C4-2B (cell line): ENCODE data around the gene RHOU.

Experiments used
- ZFX ChIP-seq: fragments of 450-650 bp; IDR thresholded peaks from 2 replicates; pipeline ENCODE4 v1.6.1; 2017
- TF ChIP-seq, protein P1 (sequence below): fragments of 450-650 bp; conservative IDR thresholded peaks from 2 replicates; pipeline ENCODE4 v1.5.1; 2017; ENCODE audit warnings: mild to moderate bottlenecking

GRCh38 chr1:228735871-228736586 is 750 bp downstream of the RHOU start:
- TF ChIP-seq, protein P1, sequence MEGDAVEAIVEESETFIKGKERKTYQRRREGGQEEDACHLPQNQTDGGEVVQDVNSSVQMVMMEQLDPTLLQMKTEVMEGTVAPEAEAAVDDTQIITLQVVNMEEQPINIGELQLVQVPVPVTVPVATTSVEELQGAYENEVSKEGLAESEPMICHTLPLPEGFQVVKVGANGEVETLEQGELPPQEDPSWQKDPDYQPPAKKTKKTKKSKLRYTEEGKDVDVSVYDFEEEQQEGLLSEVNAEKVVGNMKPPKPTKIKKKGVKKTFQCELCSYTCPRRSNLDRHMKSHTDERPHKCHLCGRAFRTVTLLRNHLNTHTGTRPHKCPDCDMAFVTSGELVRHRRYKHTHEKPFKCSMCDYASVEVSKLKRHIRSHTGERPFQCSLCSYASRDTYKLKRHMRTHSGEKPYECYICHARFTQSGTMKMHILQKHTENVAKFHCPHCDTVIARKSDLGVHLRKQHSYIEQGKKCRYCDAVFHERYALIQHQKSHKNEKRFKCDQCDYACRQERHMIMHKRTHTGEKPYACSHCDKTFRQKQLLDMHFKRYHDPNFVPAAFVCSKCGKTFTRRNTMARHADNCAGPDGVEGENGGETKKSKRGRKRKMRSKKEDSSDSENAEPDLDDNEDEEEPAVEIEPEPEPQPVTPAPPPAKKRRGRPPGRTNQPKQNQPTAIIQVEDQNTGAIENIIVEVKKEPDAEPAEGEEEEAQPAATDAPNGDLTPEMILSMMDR = no peak
- no peak for TF ChIP-seq ZFX
